SHP77 (cell line): Measurements from ENCODE around the gene TOP2A.
A peak's percentile ranks its signal among the peaks of the same experiment; 100 is the strongest.

Experiments
- DNase-seq, 2 experiments: peaks; one replicate each; lab custom pipeline; 2025; lab: John Stamatoyannopoulos, UW

TOP2A gene

DNA sequence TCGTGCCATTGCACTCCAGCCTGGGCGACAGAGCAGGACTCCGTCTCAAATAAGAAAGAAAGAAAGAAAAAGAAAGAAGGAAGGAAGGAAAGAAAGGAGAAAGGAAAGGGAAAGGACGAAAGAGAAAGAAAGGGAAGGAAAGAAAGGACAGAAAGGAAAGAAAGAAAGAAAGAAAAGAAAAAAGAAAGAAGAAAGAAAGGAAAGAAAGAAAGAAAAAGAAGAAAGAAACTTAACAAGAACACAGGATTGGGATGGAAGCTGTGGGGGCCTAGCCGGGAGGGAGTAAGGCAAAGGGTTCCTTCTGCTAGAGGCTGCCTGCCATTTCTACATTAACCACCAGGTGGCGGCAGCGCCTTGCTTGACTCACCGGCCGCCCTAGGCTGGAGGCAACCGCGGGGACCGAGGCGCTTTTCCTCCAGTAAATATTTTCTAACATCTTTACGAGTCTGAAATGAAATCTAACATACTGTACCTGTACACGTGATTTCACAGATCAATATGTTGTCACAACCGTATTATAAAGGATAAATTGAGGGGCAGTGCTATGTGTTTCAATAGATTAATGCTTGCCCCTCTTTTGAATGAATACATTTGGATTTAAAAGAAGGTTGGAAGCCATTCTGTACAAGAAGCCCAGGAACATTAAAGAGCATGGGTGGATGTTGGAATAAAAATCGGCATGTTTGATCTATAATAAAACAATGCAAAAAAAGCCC is 59.2 kb downstream of the TOP2A start:
- peak; percentile 66 to 73 for DNase-seq

DNA sequence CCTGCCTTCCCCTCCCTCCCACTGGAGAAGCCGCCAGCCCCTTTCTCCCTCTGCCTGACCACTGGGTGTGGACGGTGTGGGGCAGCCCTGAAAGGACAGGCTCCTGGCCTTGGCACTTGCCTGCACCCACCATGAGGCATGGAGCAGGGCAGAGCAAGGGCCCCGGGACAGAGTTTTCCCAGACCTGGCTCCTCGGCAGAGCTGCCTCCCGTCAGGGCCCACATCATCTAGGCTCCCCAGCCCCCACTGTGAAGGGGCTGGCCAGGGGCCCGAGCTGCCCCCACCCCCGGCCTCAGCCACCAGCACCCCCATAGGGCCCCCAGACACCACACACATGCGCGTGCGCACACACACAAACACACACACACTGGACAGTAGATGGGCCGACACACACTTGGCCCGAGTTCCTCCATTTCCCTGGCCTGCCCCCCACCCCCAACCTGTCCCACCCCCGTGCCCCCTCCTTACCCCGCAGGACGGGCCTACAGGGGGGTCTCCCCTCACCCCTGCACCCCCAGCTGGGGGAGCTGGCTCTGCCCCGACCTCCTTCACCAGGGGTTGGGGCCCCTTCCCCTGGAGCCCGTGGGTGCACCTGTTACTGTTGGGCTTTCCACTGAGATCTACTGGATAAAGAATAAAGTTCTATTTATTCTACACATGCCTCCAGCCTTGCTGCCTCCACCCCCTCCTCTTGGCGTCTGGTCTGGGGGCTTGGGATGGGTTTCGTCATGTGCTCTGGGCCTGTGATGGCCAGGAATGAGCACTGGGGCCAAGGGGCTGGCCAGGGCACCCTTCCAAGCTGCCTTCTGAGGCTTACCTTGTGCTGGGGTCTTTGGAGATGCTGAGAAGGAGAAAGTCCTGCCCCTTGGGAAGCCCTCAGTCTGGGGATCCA is 60.5 kb downstream of the TOP2A start:
- DNase-seq: no peak

DNA sequence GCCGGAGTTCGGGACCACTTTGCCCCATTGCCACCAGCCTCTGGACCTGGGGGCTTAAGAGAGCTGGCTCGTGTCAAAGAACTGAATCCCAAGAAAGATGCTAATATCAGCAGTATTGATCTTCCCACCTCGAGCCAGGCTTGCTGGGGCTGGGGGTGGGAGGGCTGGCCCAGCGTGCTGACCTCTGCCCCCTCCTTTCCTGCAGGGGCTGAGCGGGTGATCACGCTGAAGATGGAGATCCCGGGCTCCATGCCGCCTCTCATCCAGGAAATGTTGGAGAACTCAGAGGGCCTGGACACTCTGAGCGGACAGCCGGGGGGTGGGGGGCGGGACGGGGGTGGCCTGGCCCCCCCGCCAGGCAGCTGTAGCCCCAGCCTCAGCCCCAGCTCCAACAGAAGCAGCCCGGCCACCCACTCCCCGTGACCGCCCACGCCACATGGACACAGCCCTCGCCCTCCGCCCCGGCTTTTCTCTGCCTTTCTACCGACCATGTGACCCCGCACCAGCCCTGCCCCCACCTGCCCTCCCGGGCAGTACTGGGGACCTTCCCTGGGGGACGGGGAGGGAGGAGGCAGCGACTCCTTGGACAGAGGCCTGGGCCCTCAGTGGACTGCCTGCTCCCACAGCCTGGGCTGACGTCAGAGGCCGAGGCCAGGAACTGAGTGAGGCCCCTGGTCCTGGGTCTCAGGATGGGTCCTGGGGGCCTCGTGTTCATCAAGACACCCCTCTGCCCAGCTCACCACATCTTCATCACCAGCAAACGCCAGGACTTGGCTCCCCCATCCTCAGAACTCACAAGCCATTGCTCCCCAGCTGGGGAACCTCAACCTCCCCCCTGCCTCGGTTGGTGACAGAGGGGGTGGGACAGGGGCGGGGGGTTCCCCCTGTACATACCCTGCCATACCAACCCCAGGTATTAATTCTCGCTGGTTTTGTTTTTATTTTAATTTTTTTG is 61.6 kb downstream of the TOP2A start:
- no peak for DNase-seq

DNA sequence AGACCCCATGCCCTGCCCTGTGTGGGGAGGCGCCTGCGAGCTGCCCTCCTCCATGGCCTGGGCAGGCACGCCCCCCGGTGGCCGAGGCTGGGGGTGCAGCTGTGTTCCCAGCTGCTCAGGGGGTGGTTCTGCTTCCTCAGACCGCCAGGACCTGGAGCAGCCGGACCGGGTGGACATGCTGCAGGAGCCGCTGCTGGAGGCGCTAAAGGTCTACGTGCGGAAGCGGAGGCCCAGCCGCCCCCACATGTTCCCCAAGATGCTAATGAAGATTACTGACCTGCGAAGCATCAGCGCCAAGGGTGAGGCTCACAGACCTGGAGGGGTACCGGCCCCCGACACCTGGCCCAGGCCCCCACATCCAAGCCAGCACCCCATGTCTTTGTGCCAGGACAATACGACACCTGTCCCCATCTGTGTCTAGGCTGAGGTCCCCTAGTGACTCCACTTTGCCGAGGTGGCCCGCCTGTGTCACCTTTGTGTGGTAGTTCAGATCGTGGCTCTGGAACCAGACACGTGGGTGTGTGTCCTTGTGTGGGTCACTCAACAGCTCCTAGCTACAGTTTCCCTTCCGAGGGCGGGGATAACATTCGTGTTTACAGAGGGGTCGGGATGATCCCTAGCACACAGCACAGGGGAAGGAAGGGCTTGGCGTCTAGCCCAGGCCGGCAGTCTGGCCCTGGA is 62.4 kb downstream of the TOP2A start:
- peak in 1 of 2 experiments; percentile 14 for DNase-seq

DNA sequence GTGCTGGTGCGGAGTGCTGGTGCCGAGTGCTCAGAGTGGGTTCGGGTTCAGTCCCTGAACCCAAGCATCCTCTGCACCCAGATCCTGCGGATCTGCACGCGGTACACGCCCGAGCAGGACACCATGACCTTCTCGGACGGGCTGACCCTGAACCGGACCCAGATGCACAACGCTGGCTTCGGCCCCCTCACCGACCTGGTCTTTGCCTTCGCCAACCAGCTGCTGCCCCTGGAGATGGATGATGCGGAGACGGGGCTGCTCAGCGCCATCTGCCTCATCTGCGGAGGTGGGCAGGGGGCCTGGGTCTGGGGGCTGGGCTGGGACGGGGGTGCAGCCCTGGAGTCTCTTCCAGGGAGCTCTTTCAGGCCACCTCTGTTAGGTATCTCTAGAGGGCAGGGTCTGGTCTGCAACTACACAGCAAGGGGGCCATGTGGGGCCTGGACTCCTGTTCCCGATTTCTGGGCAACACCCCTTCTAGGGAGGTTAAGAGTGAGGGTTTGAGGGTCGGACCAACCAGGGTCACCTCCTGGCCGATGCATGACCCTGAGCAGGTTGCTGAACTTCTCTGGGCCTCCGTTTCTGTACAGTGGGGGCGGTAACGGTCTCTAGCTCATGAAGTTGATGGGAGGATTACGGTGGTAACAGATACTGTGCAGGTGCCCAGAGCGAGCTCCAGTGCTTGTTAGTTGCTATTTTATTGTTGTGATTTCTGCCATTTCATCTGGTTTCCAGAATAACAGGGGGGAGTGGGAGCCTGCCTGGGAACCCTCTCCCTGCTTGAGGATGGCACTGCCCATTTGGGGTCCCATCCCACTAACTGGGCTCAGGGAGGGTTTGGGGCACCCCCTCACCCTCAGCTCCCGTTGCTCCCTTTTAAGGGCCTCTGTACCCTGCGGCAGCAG is 63.2 kb downstream of the TOP2A start:
- DNase-seq: no peak

DNA sequence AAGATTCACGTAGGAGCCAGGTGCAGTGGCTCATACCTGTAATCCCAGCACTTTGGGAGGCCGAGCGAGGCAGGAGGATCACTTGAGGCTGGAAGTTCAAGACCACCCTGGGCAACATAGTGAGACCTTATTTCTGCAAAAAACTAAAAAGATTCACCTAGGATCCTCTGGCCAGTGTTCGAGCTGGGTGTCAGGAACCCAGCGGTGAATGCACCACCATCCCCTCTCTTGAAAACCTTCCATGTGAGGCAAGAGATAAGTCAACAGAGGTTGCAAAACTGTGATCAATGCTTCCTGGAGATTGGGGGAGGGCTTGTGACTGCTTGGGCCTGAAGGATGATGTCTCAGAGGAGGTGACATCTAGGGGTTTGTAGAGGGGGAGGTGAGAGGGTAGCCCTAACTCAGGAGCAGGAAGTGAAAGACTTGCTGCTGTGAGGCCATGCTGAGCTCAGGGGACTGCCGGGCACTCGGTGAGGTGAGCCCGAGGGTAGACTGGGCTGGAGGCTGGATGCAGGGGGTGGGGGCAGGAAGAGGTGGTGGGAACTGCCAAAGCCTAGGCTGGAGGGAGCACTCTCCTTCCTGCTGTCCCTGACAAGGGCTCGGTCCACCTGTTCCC is 64.8 kb downstream of the TOP2A start:
- DNase-seq: no peak

DNA sequence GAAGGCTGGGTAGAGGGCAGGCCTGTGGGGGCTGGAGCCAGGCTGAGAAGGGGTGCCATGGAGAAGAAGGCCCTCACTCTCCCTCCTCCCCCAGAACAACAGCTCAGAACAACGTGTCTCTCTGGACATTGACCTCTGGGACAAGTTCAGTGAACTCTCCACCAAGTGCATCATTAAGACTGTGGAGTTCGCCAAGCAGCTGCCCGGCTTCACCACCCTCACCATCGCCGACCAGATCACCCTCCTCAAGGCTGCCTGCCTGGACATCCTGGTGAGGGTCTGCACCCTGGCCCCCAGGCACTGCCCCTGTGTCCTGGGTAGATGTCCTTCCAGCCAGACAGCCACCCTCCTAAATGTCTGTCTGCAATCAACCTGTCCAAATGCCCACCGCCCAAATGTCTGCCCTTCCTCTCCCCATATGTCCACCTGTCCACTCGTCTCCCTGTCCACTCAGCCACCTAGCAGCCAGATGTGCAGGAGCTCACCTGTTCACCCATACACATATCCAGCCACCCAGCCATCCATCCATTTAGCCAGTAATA is 65.4 kb downstream of the TOP2A start:
- DNase-seq: no peak

DNA sequence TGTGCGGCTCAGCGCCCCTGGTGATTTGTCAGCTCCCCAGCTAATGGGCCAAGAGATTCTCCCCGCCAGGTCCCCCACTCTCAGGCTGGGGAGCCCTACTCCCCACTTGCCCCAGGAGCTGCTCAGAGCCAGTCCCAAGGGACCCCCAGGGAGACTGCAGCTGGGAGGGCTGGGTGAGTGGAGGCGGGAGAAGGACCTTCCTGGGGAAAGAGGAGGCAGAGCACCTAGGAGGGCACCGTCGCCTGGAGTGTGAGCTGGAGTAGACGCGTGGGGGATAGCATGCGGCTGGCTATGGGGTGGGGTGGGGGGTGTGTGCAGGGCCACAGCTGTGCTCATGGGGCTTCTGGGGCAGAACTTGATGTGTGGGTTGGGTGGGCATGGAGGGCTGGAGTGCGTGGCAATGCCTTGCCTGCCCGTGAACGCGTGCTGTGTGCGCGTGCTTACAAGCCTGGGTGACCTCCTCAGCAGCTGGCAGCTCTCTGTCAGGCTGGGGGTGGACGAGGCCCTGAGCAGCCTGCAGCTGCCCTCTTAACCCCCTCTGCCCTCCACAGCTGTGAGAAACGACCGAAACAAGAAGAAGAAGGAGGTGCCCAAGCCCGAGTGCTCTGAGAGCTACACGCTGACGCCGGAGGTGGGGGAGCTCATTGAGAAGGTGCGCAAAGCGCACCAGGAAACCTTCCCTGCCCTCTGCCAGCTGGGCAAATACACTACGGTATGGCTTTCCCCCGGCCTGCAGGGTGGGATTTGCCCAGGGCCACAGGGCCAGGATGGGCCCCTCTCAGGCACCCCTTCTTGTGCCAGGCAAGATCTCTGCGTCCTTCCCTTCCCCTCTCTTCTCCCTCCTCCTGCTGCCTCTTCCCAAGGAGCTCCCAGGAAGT is 66.1 kb downstream of the TOP2A start:
- peak; percentile 48 to 68 for DNase-seq

DNA sequence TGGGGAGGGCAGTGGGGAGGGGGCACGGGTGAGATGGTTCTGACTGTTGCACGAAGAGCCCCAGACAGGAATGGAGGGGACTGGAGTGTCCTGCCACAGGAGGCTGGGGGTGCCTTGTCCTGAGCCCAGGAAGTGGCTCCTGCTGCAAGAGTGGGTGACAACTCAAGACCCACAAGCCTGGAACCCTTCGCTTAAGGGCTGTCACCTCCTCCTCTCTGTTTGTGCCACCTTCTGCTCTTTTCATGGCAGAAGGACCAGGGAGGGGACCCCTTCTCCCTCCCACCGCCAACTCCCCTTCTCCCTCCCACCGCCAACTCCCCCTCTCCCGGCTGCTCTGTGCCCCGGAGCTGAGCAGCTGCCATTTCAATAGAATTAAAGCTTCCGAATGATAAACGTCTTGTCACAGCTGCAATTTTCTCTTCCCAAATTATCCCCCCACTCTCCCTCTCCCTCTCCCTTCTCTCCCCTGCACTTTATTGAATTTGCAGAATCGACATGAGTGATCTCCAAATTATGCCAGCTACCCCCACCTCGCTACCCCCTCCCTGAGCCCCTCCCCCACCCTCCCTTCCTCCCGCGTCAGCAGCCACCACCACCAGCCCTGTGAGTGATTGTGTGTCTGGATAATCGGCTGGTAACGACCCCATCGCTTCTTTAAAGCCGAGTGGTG is 66.9 kb downstream of the TOP2A start:
- DNase-seq: no peak

DNA sequence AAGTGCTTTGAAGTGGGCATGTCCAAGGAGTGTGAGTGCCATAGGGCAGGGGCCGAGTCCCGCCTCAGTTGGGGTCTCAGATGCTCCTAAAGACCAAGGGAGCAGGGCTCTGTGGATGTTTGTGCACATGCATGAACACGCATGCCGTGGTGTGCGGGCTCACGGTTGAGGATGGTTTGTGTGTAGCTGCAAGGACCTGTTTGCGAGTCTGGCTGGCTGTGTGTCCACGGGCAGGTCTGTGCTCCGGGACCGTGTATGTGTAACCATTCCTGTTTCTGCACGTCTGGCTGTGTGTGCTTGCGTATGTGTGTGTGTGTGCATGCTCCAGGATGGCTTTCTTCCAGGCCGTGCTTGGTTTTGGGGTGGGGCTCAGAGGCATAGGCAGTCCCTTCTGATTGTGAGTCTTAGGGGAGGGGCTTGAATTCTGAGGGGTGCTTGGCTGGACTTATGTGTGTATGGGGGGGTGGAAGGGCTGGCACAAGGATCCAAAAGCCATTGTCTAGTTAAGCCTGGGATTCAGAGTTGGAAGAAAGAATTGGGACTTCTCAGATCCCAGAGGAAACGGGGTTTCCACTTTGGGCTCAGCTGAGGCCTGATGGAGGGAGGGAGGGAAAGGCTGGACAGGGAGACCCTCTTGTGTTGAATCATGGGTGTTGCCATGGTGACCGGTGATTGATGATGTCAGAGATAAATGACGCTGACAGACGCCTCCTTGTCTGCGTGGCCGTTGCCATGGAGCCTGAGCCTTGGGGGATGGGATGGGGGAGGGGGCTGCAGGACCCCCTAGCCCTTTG is 67.6 kb downstream of the TOP2A start:
- DNase-seq: no peak

DNA sequence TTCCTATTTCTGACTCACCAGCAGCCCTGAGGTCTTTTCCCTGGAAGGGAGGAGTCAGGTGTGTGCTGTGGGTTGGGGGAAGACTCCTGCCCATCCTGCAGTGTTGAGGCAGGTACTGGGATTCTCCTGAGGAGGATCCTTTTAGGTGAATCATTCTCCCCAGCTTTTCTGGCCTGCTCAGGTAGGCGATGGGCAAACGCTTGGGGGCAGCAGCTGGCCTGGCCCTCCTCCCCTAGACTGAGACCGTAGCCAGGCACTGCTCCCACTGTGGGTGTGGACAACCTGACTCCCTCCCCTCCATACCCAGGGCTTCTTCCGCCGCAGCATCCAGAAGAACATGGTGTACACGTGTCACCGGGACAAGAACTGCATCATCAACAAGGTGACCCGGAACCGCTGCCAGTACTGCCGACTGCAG is 68.2 kb downstream of the TOP2A start:
- no peak for DNase-seq

DNA sequence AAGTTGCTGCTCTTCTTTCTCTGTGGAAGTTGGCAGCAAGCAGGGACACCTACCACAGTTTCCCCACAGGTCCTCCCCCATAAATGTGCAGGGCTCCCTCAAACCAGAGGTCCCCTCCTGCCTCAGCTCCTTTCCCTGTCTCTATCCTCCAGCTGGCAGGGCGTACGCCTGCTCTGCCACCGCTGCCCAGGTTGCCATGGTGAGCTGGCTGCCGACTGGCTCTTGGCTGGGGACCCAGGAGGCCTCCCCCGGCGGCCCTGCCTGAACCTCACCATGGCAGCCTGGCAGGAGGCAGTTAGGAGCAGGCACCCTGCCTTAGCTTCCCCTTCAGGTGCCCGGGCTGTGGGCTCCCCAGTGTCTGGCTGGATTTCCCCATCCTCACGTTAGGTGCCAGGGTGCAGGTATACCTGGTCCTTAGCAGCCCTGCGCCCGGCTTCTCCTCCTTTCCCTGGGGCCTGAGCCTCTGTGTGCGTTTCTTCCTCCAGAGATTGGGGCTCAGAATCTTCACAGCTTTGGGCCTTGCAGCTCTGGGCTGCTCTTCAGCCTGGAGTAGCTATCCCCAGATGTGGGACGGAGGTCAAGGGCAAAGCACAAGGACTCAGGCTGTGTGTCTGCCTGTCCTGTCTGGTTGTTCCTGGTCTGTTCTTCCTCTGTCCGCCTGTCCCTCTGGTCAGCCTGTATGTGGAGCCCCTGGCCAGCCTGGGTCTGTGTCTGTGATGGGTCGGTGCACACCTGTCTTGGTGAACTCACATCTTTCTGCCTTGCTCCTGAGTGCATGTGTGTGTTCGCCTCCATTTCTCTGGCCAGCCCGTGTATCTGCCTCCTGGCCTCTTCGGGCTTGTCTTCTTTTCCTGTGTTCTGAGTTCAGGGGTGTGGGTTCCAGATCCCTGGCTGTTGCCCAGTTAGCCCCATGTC is 68.9 kb downstream of the TOP2A start:
- DNase-seq: no peak

DNA sequence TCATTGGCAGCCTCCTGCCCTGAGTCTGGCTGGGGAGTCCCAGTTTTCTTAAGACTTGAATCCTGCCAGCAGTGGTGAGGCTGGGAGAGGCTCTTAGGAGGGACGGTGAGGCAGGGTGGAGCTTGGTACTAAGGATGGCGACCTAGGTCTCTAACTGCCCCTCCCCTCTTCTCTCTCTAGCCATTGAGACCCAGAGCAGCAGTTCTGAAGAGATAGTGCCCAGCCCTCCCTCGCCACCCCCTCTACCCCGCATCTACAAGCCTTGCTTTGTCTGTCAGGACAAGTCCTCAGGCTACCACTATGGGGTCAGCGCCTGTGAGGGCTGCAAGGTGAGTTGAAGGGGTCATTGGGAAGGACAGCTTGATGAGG is 69.6 kb downstream of the TOP2A start:
- DNase-seq: no peak

DNA sequence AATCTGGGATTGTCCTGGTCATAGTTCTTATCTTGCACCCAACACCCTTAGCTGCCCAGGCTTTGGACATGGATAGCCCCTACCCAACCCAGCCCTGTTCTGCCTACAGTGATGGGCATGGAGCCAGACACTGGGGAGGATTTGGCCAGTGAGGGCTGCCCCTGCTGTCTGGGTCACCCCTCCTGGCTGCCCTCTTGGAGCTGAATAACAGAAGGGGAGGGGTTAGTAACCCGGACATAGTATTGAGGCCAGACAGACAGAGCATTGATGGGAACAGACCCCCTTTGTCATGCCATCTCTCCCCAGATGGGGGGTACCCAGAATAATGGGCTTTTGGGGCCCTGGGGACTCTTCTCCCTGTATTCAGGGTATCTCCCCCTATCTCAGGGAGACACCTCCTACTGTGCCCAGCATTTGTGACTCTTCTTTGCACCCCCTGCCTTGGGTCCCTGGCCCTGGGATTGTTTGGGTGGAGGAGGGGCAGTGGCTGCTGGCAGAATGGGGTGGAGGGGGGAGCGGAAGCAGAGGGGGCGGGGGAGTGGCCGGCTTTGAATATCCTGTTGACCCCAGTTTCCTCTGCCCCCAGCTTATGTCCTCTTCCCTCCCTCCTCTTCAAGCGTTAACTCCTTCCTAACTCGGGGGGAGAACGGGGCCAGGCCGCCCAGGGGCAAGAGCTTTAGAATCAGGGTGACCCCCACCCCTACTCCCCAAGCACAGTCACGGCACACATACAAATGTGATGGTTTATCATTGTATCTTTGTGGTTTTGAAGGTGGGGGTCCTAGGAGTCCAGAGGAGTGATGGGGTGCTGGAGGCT is 70.2 kb downstream of the TOP2A start:
- DNase-seq: no peak

DNA sequence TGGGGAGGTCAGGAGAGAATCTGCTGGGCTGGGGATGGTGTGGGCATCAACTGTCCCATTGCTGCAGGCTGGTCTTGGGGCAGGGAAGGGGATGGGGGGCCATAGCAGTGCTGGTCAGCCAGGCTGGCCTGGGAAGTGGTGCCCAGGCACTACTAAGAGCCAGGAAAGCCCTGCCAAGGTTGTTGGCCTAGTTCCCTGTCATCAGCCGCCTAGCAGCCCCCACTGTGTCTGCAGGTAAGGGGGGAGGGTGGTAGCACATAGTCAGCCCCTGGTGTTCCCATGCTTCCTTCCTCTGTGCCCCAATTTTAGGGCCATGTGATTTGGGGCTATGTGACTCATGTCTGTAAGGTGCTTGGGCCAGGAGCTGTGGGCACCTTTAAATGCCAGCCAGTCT is 70.9 kb downstream of the TOP2A start:
- no peak for DNase-seq
